Activated CD8-positive, alpha-beta T cell treated with anti-CD3 and anti-CD28 coated beads, Interleukin-2, amount 10 ng/mL, durations not matched to agents 7 days and 5 days (primary cell): ENCODE measurements around the gene INKA2. TPM values are rescaled to one million over a fixed set of nuclear protein-coding genes. Genes with fewer than 3 reads are reported as not detected.
"Not testable (repeated sequence)": the region's sequence is repeated elsewhere in the genome, so short reads cannot be mapped to it uniquely, and the experiment has no call there.

Experiments
- ATAC-seq: fragments of 150-1000 bp; cut with Tn5 transposase; one replicate; pipeline ENCODE4 v1.10.0; 2021; ENCODE audit warnings: moderate library complexity
- CTCF ChIA-PET: fragments of 350-600 bp; sonication (Branson Sonifier 250); formaldehyde crosslinking; loops from one replicate; lab custom pipeline; 2021; ENCODE audit warnings: antibody characterized with exemption; lab: Charles Lee
- POLR2A ChIA-PET: fragments of 350-600 bp; sonication (Branson Sonifier 250); formaldehyde crosslinking; loops from one replicate; lab custom pipeline; 2021; ENCODE audit warnings: antibody characterized with exemption; lab: Charles Lee
- DNase-seq: peaks from one replicate; pipeline ENCODE4 v3.0.0-alpha.2; 2020
- H3K27ac Mint-ChIP-seq: one replicate; pipeline ENCODE4 v1.8.0; 2021; ENCODE audit warnings: mild to moderate bottlenecking, mixed read lengths
- H3K27me3 Mint-ChIP-seq: one replicate; pipeline ENCODE4 v1.8.0; 2021; ENCODE audit warnings: low read depth, mixed read lengths
- H3K36me3 Mint-ChIP-seq: one replicate; pipeline ENCODE4 v1.8.0; 2021; ENCODE audit warnings: low read depth, mixed read lengths
- H3K4me1 Mint-ChIP-seq: one replicate; pipeline ENCODE4 v1.8.0; 2021; ENCODE audit warnings: low read depth, mixed read lengths
- H3K4me3 Mint-ChIP-seq: one replicate; pipeline ENCODE4 v1.8.0; 2021; ENCODE audit warnings: mild to moderate bottlenecking, mixed read lengths
- H3K9me3 Mint-ChIP-seq: one replicate; pipeline ENCODE4 v1.8.0; 2022; ENCODE audit warnings: mixed read lengths; ENCODE audit not compliant: insufficient read depth
- total RNA-seq, 2 experiments: library from RNA; stranded (reverse); gene quantifications; one replicate each; pipeline ENCODE4 v1.2.3, GENCODE V29; 2021

INKA2 gene
- total RNA-seq, 2 experiments from 2014 or later, result 4.1 to 4.3 TPM

- no peak for ATAC-seq
- no peak overlapping the region for H3K4me3 Mint-ChIP-seq
- H3K4me1 Mint-ChIP-seq, result peaks cover 46% of the 10 kb centered on the region
- ChIA-PET POLR2A (interaction anchor here (0.8 to 1.1 kb wide), 2 partner anchors 11 to 243 kb away, joined by 3 to 5 read pairs; partner anchors contain the start of gene INKA2), CTCF (interaction anchor here (0.8 to 8.1 kb wide), 10 partner anchors 10 to 269 kb away, joined by 3 to 79 read pairs (median 4); no protein-coding TSS in a partner anchor)
- no peaks in the 10 kb centered on the region for H3K9me3 Mint-ChIP-seq
- H3K27ac Mint-ChIP-seq, result no peak overlapping the region
- H3K36me3 Mint-ChIP-seq, result no peaks in the 10 kb centered on the region
- peaks cover 4% of the 10 kb centered on the region for H3K27me3 Mint-ChIP-seq
- DNase-seq, result no peak
These were observed 11.7 kb upstream of the INKA2 start for GRCh38 chr1:111750856-111751255.

DNA sequence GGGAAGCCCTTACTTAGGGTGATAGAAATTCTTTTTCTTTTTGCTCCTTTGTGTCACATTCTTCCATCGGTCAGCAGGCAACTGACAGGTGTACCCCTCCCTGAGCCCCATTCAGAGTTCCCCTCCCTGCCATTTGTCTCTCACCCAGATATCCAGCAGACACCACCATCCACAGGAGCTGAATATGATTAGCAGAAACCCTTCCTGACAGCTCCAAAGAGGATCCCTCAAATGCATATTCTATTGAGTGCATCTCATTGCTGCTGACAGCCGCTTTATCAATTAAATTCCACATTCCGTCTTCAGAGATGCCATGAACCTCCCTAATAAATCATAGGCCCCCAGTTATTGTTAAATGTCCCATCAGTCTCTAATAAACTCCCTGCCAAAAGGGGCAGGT, 10.4 kb upstream of the INKA2 start:
- no peak for ATAC-seq
- Mint-ChIP-seq H3K9me3 (no peaks in the 10 kb centered on the region), H3K27me3 (peaks cover 12% of the 10 kb centered on the region), H3K4me1 (peaks cover 42% of the 10 kb centered on the region), H3K36me3 (no peaks in the 10 kb centered on the region), H3K4me3 (no peak overlapping the region), H3K27ac (no peak overlapping the region)
- DNase-seq, result no peak
- POLR2A ChIA-PET, result interaction anchor here (0.7 kb wide), 1 partner anchor 287 kb away, joined by 3 read pairs; no protein-coding TSS in a partner anchor
- CTCF ChIA-PET, result interaction anchor here (0.6 to 8.1 kb wide), 11 partner anchors 9 to 1130 kb away, joined by 3 to 79 read pairs (median 5); partner anchors contain the start of gene INKA2

DNA sequence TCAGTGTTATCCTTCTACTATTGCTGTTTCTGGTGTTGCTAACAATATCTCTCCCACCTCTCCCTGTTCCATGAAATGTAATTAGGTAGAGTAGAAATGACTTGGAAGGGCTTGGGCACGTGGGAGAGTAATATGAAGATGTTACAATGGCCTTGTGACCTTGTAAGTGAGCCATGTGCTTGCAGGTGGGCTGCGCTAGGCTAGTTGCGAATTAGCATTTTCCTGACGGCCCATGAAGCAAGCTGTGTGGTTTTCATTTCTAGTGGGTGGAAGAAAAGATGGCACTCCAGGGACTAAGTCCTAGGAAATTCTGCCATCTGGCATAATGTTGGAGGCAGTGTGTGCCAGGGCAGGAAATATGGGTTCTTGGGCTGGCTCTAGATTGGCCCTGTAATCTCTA, 8.8 kb upstream of the INKA2 start:
- Mint-ChIP-seq H3K4me1 (peaks cover 29% of the 10 kb centered on the region), H3K4me3 (no peak overlapping the region), H3K27ac (no peak overlapping the region), H3K27me3 (peaks cover 17% of the 10 kb centered on the region), H3K9me3 (no peaks in the 10 kb centered on the region), H3K36me3 (no peaks in the 10 kb centered on the region)
- DNase-seq, result no peak
- no peak for ATAC-seq
- CTCF ChIA-PET, result interaction anchor here (0.8 to 8.1 kb wide), 28 partner anchors 9 to 524 kb away, joined by 3 to 79 read pairs (median 4); partner anchors contain the start of genes DDX20 and INKA2
- POLR2A ChIA-PET, result interaction anchor here (1.6 to 1.7 kb wide), 2 partner anchors 9 to 239 kb away, joined by 5 to 7 read pairs; partner anchors contain the start of gene INKA2

DNA sequence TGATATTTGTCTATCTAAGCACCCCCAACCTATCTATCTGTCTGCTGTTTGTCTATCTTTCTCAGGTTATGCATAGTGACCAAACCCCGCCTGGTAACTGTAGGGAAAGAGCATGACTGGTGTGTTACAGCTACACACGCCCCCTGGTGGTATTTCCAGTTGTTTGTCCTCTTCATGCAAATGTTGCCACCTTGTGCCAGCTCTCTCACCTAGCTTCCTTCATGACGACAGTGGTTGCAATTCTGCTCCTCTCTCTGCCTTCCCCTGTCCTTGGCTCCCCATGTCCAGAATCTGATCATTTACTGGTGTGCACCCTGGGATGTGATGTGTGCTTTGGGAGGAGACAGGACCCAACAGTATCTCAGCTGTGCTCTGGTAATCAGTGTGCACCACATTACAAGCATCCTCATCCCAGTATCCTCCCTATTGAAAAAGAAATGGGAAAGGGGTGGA, 8.1 kb upstream of the INKA2 start:
- Mint-ChIP-seq H3K4me3 (no peak overlapping the region), H3K36me3 (no peaks in the 10 kb centered on the region), H3K27me3 (peaks cover 17% of the 10 kb centered on the region), H3K4me1 (peaks cover 25% of the 10 kb centered on the region), H3K9me3 (no peaks in the 10 kb centered on the region), H3K27ac (no peak overlapping the region)
- CTCF ChIA-PET, result interaction anchor here (0.7 to 8.1 kb wide), 36 partner anchors 9 to 548 kb away, joined by 3 to 79 read pairs (median 4); partner anchors contain the start of genes DDX20 and INKA2
- DNase-seq (peak; percentile 89), ATAC-seq (peak; percentile 91)
- POLR2A ChIA-PET, result interaction anchor here (1.3 to 1.7 kb wide), 3 partner anchors 9 to 240 kb away, joined by 3 to 7 read pairs (median 5); partner anchors contain the start of gene INKA2

DNA sequence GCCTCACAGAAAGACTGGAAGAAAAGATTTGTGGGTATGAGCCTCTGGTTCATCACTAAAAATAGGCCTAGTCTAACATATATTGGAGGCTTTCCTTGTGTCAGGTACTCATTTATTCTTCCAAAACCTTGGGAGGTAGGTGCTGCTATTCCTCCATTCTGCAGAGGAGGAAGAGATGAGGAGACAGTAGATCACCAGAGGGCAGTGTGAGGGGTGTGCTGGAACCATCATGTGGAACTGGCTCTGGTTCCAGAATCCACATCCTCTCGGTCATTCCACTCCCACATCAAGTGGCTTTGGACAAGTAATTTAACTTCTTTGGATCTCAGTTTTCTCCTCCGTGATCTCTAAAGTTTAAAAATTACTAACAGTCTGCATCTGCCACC, 7.4 kb upstream of the INKA2 start:
- H3K9me3 Mint-ChIP-seq, result no peaks in the 10 kb centered on the region
- no peak overlapping the region for H3K27ac Mint-ChIP-seq
- no peak for DNase-seq
- ATAC-seq, result no peak
- no peaks in the 10 kb centered on the region for H3K36me3 Mint-ChIP-seq
- H3K27me3 Mint-ChIP-seq, result peaks cover 23% of the 10 kb centered on the region
- H3K4me1 Mint-ChIP-seq, result peaks cover 18% of the 10 kb centered on the region
- POLR2A ChIA-PET, result interaction anchor here (1.3 to 1.7 kb wide), 3 partner anchors 8 to 239 kb away, joined by 3 to 7 read pairs (median 5); partner anchors contain the start of gene INKA2
- CTCF ChIA-PET, result interaction anchor here (0.7 to 8.1 kb wide), 33 partner anchors 8 to 547 kb away, joined by 3 to 79 read pairs (median 4); partner anchors contain the start of genes DDX20 and INKA2
- no peak overlapping the region for H3K4me3 Mint-ChIP-seq

GRCh38 chr1:111745675-111746613, 6.7 kb upstream of the INKA2 start:
- CTCF ChIA-PET, result interaction anchor here (0.7 to 8.1 kb wide), 14 partner anchors 8 to 292 kb away, joined by 3 to 79 read pairs (median 8); partner anchors contain the start of gene INKA2
- H3K4me1 Mint-ChIP-seq, result peaks cover 16% of the 10 kb centered on the region
- no peaks in the 10 kb centered on the region for H3K9me3 Mint-ChIP-seq
- no peaks in the 10 kb centered on the region for H3K36me3 Mint-ChIP-seq
- POLR2A ChIA-PET, result interaction anchor here (0.6 to 1.3 kb wide), 2 partner anchors 76 to 239 kb away, joined by 3 read pairs; no protein-coding TSS in a partner anchor
- no peak overlapping the region for H3K4me3 Mint-ChIP-seq
- peaks cover 29% of the 10 kb centered on the region for H3K27me3 Mint-ChIP-seq
- DNase-seq, result no peak
- no peak overlapping the region for H3K27ac Mint-ChIP-seq
- no peak for ATAC-seq

- no peak overlapping the region for H3K4me3 Mint-ChIP-seq
- DNase-seq, result no peak
- peaks cover 21% of the 10 kb centered on the region for H3K4me1 Mint-ChIP-seq
- ChIA-PET POLR2A (no interaction called here), CTCF (interaction anchor here (0.7 to 2.5 kb wide), 8 partner anchors 11 to 267 kb away, joined by 3 to 11 read pairs (median 6); no protein-coding TSS in a partner anchor)
- H3K9me3 Mint-ChIP-seq, result no peaks in the 10 kb centered on the region
- peaks cover 35% of the 10 kb centered on the region for H3K27me3 Mint-ChIP-seq
- no peak for ATAC-seq
- H3K36me3 Mint-ChIP-seq, result no peaks in the 10 kb centered on the region
- no peak overlapping the region for H3K27ac Mint-ChIP-seq
These were observed 4.5 kb upstream of the INKA2 start for GRCh38 chr1:111743679-111744101.

DNA sequence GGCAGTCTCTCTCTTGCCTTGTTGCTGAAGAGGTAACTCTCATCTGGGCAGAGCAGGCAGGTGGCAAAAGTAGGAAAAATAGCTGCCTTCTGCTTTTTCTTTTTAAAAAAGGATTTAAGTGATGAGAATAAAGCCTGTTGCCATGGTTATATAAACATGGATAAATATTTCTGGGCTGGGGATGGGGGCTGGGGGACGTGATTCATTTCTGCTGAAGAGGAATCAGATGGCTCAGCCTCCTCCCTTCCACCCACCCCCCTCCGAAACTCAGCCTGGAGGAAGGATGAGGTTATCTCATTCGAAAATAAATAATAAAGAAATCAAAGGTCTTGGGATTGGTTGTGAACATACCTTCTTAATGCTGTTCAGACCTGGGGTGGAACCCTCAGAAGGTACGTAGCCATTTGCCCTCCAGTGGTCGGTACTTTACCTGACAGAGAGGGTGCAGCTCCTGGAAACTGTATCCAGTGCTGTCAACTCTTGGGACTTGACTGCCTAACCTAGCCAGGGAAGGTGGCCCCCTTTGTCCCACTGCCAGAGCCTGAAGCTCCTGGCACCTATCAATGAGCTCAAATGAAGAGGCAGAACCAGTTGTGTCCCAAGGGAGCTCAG, 3.8 kb upstream of the INKA2 start:
- H3K36me3 Mint-ChIP-seq, result no peaks in the 10 kb centered on the region
- H3K27ac Mint-ChIP-seq, result no peak overlapping the region
- ChIA-PET POLR2A (interaction anchor here (1.0 kb wide), 1 partner anchor 12 kb away, joined by 3 read pairs; no protein-coding TSS in a partner anchor), CTCF (interaction anchor here (0.7 to 2.5 kb wide), 6 partner anchors 12 to 261 kb away, joined by 3 to 11 read pairs (median 3); no protein-coding TSS in a partner anchor)
- no peak overlapping the region for H3K4me3 Mint-ChIP-seq
- no peaks in the 10 kb centered on the region for H3K9me3 Mint-ChIP-seq
- ATAC-seq (no peak), DNase-seq (no peak)
- H3K27me3 Mint-ChIP-seq, result peaks cover 38% of the 10 kb centered on the region
- peaks cover 24% of the 10 kb centered on the region for H3K4me1 Mint-ChIP-seq

GRCh38 chr1:111742292-111742691, 3.1 kb upstream of the INKA2 start:
- POLR2A ChIA-PET, result interaction anchor here (1.0 kb wide), 1 partner anchor 13 kb away, joined by 3 read pairs; no protein-coding TSS in a partner anchor

DNA sequence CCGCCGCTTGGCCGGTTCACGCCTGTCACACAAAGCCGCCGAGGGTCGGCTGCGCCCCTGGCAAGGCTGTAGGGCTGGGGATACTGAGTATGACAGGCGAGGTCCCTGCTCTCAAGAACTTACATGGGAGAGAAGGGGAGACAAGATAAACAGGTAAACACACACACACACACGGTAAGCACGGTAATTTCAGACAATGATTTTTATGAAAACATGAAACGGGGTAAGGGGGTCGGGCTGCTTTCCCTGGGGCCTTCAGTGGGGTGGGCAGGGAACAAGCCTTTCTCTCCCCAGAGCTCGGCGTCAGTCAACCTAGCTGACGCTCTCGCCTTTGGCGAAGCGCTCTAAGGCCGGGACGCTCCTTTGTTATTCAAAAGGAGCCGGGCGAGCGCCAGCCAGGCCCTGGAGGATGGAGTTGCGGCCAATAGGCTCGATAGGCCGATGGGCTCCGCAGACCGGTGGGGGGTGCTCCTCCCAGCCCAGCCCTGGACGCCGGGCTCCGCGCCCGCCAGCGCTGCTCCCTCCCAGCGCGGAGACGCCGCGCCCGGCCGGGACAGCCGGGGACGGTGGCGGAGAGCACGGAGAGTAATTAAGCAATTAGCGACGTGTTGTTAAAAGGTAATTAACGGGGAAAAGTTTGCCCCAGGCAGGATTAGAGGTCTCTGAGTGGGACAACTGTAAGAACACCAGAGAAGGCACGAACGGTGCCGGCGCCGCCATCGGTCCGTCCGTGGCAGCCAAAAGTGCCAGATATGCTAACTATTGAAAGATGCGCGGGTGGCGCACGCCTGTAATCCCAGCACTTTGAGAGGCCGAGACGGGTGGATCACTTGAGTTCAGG, 950 bp upstream of the INKA2 start:
- ChIA-PET CTCF (interaction anchor here (1.1 to 6.7 kb wide), 7 partner anchors 8 to 232 kb away, joined by 3 to 45 read pairs (median 5); no protein-coding TSS in a partner anchor), POLR2A (interaction anchor here (0.7 to 1.6 kb wide), 3 partner anchors 11 to 16 kb away, joined by 3 to 10 read pairs (median 3); no protein-coding TSS in a partner anchor)
- Mint-ChIP-seq H3K4me1 (peaks cover 21% of the 10 kb centered on the region), H3K36me3 (no peaks in the 10 kb centered on the region), H3K27me3 (peaks cover 51% of the 10 kb centered on the region), H3K9me3 (no peaks in the 10 kb centered on the region), H3K27ac (peak overlapping the region; percentile 25), H3K4me3 (peak overlapping the region; percentile 80)
- ATAC-seq (peak; percentile 34), DNase-seq (no peak)

More at GRCh38 chr1:111742292-111742691, 3.1 kb upstream of the INKA2 start:
- peaks cover 45% of the 10 kb centered on the region for H3K27me3 Mint-ChIP-seq
- not testable (repeated sequence) for H3K36me3 Mint-ChIP-seq, DNase-seq, H3K9me3 Mint-ChIP-seq, H3K4me3 Mint-ChIP-seq, ATAC-seq, H3K27ac Mint-ChIP-seq
- CTCF ChIA-PET, result interaction anchor here (1.0 to 2.1 kb wide), 4 partner anchors 13 to 260 kb away, joined by 3 to 11 read pairs (median 3); no protein-coding TSS in a partner anchor
- peaks cover 27% of the 10 kb centered on the region for H3K4me1 Mint-ChIP-seq
